Adrenal gland (tissue), 5 donors: ENCODE data around the gene NEGR1.

ENCODE experiments used
- POLR2A ChIP-seq, 2 donors: fragments of 450-650 bp; IDR thresholded peaks; one replicate each; pipeline ENCODE4 v1.6.1; 2017; ENCODE audit warnings: antibody characterized with exemption in 2 of 2, mild to moderate bottlenecking in 2 of 2, moderate library complexity in 1 of 2
- TF ChIP-seq, protein P1 (sequence below), 6 experiments: fragments of 450-650 bp in 4 of 6; fragments of 200-600 bp in 2 of 6; sonication (generic) in 1 of 6; IDR thresholded peaks; 1 replicate in 5 of 6; 2 replicates in 1 of 6; pipeline versions ENCODE4 v1.5.1 to v1.8.0; 2016 to 2021; ENCODE audit warnings: antibody characterized with exemption in 6 of 6, mild to moderate bottlenecking in 2 of 6, moderate library complexity in 1 of 6
- donor health status: DM: no; HTN: no; CAD: no.

DNA sequence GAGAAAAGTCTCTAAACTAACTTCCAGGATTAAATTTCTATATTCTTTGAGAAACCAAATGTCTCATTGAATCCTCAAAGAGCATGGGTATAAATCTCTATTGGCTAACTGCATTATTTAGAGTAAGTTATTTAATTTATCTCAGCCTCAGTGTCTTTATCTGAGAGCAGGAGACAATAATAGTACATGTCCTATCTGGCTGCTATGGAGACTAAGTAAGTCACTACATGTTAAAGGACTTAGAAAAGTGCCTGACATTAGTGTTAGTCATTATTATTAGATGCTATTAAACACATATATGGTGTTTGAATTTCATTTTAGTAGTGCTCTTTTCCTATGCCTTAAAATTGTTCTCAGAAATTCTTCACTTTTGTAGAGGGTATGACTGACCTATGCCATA, 505.2 kb downstream of the NEGR1 start:
- TF ChIP-seq, protein P1, sequence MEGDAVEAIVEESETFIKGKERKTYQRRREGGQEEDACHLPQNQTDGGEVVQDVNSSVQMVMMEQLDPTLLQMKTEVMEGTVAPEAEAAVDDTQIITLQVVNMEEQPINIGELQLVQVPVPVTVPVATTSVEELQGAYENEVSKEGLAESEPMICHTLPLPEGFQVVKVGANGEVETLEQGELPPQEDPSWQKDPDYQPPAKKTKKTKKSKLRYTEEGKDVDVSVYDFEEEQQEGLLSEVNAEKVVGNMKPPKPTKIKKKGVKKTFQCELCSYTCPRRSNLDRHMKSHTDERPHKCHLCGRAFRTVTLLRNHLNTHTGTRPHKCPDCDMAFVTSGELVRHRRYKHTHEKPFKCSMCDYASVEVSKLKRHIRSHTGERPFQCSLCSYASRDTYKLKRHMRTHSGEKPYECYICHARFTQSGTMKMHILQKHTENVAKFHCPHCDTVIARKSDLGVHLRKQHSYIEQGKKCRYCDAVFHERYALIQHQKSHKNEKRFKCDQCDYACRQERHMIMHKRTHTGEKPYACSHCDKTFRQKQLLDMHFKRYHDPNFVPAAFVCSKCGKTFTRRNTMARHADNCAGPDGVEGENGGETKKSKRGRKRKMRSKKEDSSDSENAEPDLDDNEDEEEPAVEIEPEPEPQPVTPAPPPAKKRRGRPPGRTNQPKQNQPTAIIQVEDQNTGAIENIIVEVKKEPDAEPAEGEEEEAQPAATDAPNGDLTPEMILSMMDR (IDR thresholded peaks at IDR 0.05) = no peak
- no peak for TF ChIP-seq POLR2A (IDR thresholded peaks at IDR 0.05)
